Posterior vena cava (tissue), 2 donors: Measurements from ENCODE around the gene SLC35A1. TPM values are rescaled to one million over a fixed set of nuclear protein-coding genes. Genes with fewer than 3 reads are reported as not detected.

Experiments used
- DNase-seq: peaks from one replicate; pipeline ENCODE4 v3.0.0-alpha.2; 2020; ENCODE audit warnings: low spot score
- intact Hi-C, 2 donors: fragments of 100-400 bp; cut with DNase I; formaldehyde crosslinking; loops; one replicate each; pipeline versions ENCODE4 v1.14.1 to v1.14.2; 2022 to 2023
- total RNA-seq, 2 donors: library from RNA; stranded (reverse); fragmentation: NEBNext Ultra II Directional; extraction: Animal tissue kit (Norgen Biotek cat#: 25700); gene quantifications; one replicate each; pipeline ENCODE4 v1.2.1, GENCODE V29; 2021
- donor health status: DM: yes; HTN: yes; CAD: no.
- donor health status: DM: yes; HTN: yes; CAD: no.

Gene SLC35A1
- total RNA-seq, 2 donors from 2014 or later: 19.4 to 25.9 TPM

- DNase-seq: no peak
- intact Hi-C loops: no loop called here
Measured at GRCh38 chr6:87514831-87515230, 42.1 kb downstream of the SLC35A1 start.

- intact Hi-C loops: no loop called here
- DNase-seq: no peak
Measured at GRCh38 chr6:87518453-87518852, 45.7 kb downstream of the SLC35A1 start.

GRCh38 chr6:87522686-87523085 lies 49.9 kb downstream of the SLC35A1 start:
- DNase-seq: no peak

GRCh38 chr6:87529221-87529620 lies 56.4 kb downstream of the SLC35A1 start:
- intact Hi-C loops: no loop called here

More at GRCh38 chr6:87522686-87523085, 49.9 kb downstream of the SLC35A1 start:
- intact Hi-C loops: no loop called here

GRCh38 chr6:87534377-87535047 lies 61.7 kb downstream of the SLC35A1 start:
- intact Hi-C loops: no loop called here
- no peak for DNase-seq

More at GRCh38 chr6:87529221-87529620, 56.4 kb downstream of the SLC35A1 start:
- no peak for DNase-seq

- intact Hi-C loops: no loop called here
- no peak for DNase-seq
Measured at GRCh38 chr6:87538510-87539260, 65.9 kb downstream of the SLC35A1 start.

- intact Hi-C loops: no loop called here
- DNase-seq: no peak
Measured at GRCh38 chr6:87539554-87539953, 66.8 kb downstream of the SLC35A1 start.

GRCh38 chr6:87540539-87540938 lies 67.8 kb downstream of the SLC35A1 start:
- DNase-seq: no peak
- intact Hi-C loops: no loop called here

GRCh38 chr6:87541041-87541440 lies 68.3 kb downstream of the SLC35A1 start:
- DNase-seq: no peak
- intact Hi-C loops: no loop called here

- DNase-seq: no peak
- intact Hi-C loops: no loop called here
Measured at GRCh38 chr6:87541744-87542143, 69.0 kb downstream of the SLC35A1 start.

GRCh38 chr6:87543696-87544473 lies 71.1 kb downstream of the SLC35A1 start:
- intact Hi-C loops: no loop called here
- no peak for DNase-seq

GRCh38 chr6:87544474-87544735 lies 71.6 kb downstream of the SLC35A1 start:
- intact Hi-C loops: no loop called here
- no peak for DNase-seq

- intact Hi-C loops: loop anchor here in 1 of 2 donors (2.0 kb wide), 1 partner anchor 163 kb away; no protein-coding TSS in a partner anchor
- DNase-seq: no peak
Measured at GRCh38 chr6:87551799-87552198, 79.0 kb downstream of the SLC35A1 start.

GRCh38 chr6:87553159-87553765 lies 80.5 kb downstream of the SLC35A1 start:
- DNase-seq: no peak
- intact Hi-C loops: no loop called here

- intact Hi-C loops: no loop called here
- DNase-seq: no peak
Measured at GRCh38 chr6:87555506-87555905, 82.7 kb downstream of the SLC35A1 start.

GRCh38 chr6:87558446-87558845 lies 85.7 kb downstream of the SLC35A1 start:
- intact Hi-C loops: no loop called here

GRCh38 chr6:87561017-87561416 lies 88.2 kb downstream of the SLC35A1 start:
- intact Hi-C loops: no loop called here
- DNase-seq: no peak

More at GRCh38 chr6:87558446-87558845, 85.7 kb downstream of the SLC35A1 start:
- DNase-seq: no peak
